ENCODE data around the gene DYNC1I1. TPM values are rescaled to one million over a fixed set of nuclear protein-coding genes. Genes with fewer than 3 reads are reported as not detected.
A peak's percentile ranks its signal among the peaks of the same experiment; 100 is the strongest.

The DYNC1I1 gene
- total and polyA plus RNA-seq, 4 donors: 0.39 to 7.6 (median 1.5) TPM

- Histone ChIP-seq H3K4me1 (ENCODE audit: control insufficient read depth in 5 of 5, insufficient read depth in 5 of 5, low read length in 5 of 5) (peaks cover 0 to 7% (median 0%) of the 10 kb centered on the region in 5 donors), H3K27me3 (ENCODE audit: control insufficient read depth in 3 of 3, insufficient read depth in 3 of 3, low read length in 2 of 3) (peaks cover 0 to 3% (median 0%) of the 10 kb centered on the region in 3 donors), H3K36me3 (ENCODE audit: control insufficient read depth in 4 of 4, insufficient read depth in 4 of 4, low read length in 4 of 4) (no peaks in the 10 kb centered on the region), H3K9ac (ENCODE audit: insufficient read depth in 1 of 2, low read length in 2 of 2) (no peak overlapping the region), H3K9me3 (ENCODE audit: control insufficient read depth in 4 of 4, insufficient read depth in 3 of 4, low read length in 3 of 4) (no peaks in the 10 kb centered on the region), H3K27ac (ENCODE audit: low read depth in 1 of 2, low read length in 1 of 2) (no peak overlapping the region), H3K4me3 (no peak overlapping the region)
- 65 to 76% methylated on average over 1 of the region's 1 CpG for WGBS, 2 donors
- no peak for TF ChIP-seq CTCF (IDR thresholded peaks at IDR 0.05; ENCODE audit: control extremely low read depth, extremely low read depth)
- ATAC-seq (ENCODE audit: insufficient read depth, low FRiP score) (no peak), DNase-seq (no peak)
Measured at GRCh38 chr7:95901006-95901405, 128.7 kb downstream of the DYNC1I1 start.

- DNase-seq (no peak), ATAC-seq (ENCODE audit: insufficient read depth, low FRiP score) (no peak)
- no peak overlapping the region for H3K27ac ChIP-seq (ENCODE audit: low read depth in 1 of 2, low read length in 1 of 2)
- TF ChIP-seq CTCF (IDR thresholded peaks at IDR 0.05; ENCODE audit: control extremely low read depth, extremely low read depth): no peak
- H3K4me3 ChIP-seq: no peak overlapping the region
- H3K9ac ChIP-seq (ENCODE audit: insufficient read depth in 1 of 2, low read length in 2 of 2): no peak overlapping the region
- peaks cover 0 to 3% (median 0%) of the 10 kb centered on the region in 3 donors for H3K27me3 ChIP-seq (ENCODE audit: control insufficient read depth in 3 of 3, insufficient read depth in 3 of 3, low read length in 2 of 3)
- H3K9me3 ChIP-seq (ENCODE audit: control insufficient read depth in 4 of 4, insufficient read depth in 3 of 4, low read length in 3 of 4): no peaks in the 10 kb centered on the region
- H3K4me1 ChIP-seq (ENCODE audit: control insufficient read depth in 5 of 5, insufficient read depth in 5 of 5, low read length in 5 of 5): peaks cover 0 to 1% (median 0%) of the 10 kb centered on the region in 5 donors
- H3K36me3 ChIP-seq (ENCODE audit: control insufficient read depth in 4 of 4, insufficient read depth in 4 of 4, low read length in 4 of 4): no peaks in the 10 kb centered on the region
Measured at GRCh38 chr7:95904099-95904498, 131.7 kb downstream of the DYNC1I1 start.

- Histone ChIP-seq H3K9me3 (ENCODE audit: control insufficient read depth in 4 of 4, insufficient read depth in 3 of 4, low read length in 3 of 4) (no peaks in the 10 kb centered on the region), H3K4me1 (ENCODE audit: control insufficient read depth in 5 of 5, insufficient read depth in 5 of 5, low read length in 5 of 5) (no peaks in the 10 kb centered on the region), H3K27ac (ENCODE audit: low read depth in 1 of 2, low read length in 1 of 2) (no peak overlapping the region), H3K27me3 (ENCODE audit: control insufficient read depth in 3 of 3, insufficient read depth in 3 of 3, low read length in 2 of 3) (peaks cover 0 to 5% (median 0%) of the 10 kb centered on the region in 3 donors), H3K4me3 (no peak overlapping the region), H3K36me3 (ENCODE audit: control insufficient read depth in 4 of 4, insufficient read depth in 4 of 4, low read length in 4 of 4) (no peaks in the 10 kb centered on the region), H3K9ac (ENCODE audit: insufficient read depth in 1 of 2, low read length in 2 of 2) (no peak overlapping the region)
- ATAC-seq (ENCODE audit: insufficient read depth, low FRiP score) (no peak), DNase-seq (peak in 2 of 3 donors; percentile 25 to 49)
- 39 to 43% methylated on average over 3 of the region's 3 CpGs for WGBS, 2 donors
- TF ChIP-seq CTCF (IDR thresholded peaks at IDR 0.05; ENCODE audit: control extremely low read depth, extremely low read depth): no peak
Measured at GRCh38 chr7:95905167-95905566, 132.8 kb downstream of the DYNC1I1 start.

- TF ChIP-seq CTCF (IDR thresholded peaks at IDR 0.05; ENCODE audit: control extremely low read depth, extremely low read depth): no peak
- peaks cover 0 to 5% (median 0%) of the 10 kb centered on the region in 3 donors for H3K27me3 ChIP-seq (ENCODE audit: control insufficient read depth in 3 of 3, insufficient read depth in 3 of 3, low read length in 2 of 3)
- DNase-seq: no peak
- 59 to 60% methylated on average over 5 of the region's 5 CpGs for WGBS, 2 donors
- ATAC-seq (ENCODE audit: insufficient read depth, low FRiP score): no peak
- H3K9ac ChIP-seq (ENCODE audit: insufficient read depth in 1 of 2, low read length in 2 of 2): no peak overlapping the region
- no peaks in the 10 kb centered on the region for H3K36me3 ChIP-seq (ENCODE audit: control insufficient read depth in 4 of 4, insufficient read depth in 4 of 4, low read length in 4 of 4)
- H3K27ac ChIP-seq (ENCODE audit: low read depth in 1 of 2, low read length in 1 of 2): no peak overlapping the region
- no peaks in the 10 kb centered on the region for H3K9me3 ChIP-seq (ENCODE audit: control insufficient read depth in 4 of 4, insufficient read depth in 3 of 4, low read length in 3 of 4)
- no peaks in the 10 kb centered on the region for H3K4me1 ChIP-seq (ENCODE audit: control insufficient read depth in 5 of 5, insufficient read depth in 5 of 5, low read length in 5 of 5)
- no peak overlapping the region for H3K4me3 ChIP-seq
Measured at GRCh38 chr7:95906851-95907250, 134.5 kb downstream of the DYNC1I1 start.
